Osteoblast (primary cell): Measurements from ENCODE around the gene BRSK2. TPM values are rescaled to one million over a fixed set of nuclear protein-coding genes. Genes with fewer than 3 reads are reported as not detected.

Experiments
- DNase-seq: peaks from one replicate; pipeline ENCODE4 v3.0.0; 2011; ENCODE audit warnings: low spot score, mixed read lengths; ENCODE audit not compliant: insufficient read length; ENCODE audit errors: missing footprints
- H2AFZ ChIP-seq: 2 replicates; pipeline ENCODE4 v1.6.0; 2011; ENCODE audit warnings: mild to moderate bottlenecking, low read length
- H3K27ac ChIP-seq: 2 replicates; pipeline ENCODE4 v1.5.1; 2011; ENCODE audit warnings: mild to moderate bottlenecking, low read depth, low read length, moderate library complexity
- H3K27me3 ChIP-seq: 2 replicates; pipeline ENCODE4 v1.6.0; 2012; ENCODE audit warnings: mild to moderate bottlenecking, control low read depth, inconsistent platforms, low read length, moderate library complexity; ENCODE audit not compliant: insufficient read depth
- H3K36me3 ChIP-seq: 2 replicates; pipeline ENCODE4 v1.5.1; 2011; ENCODE audit warnings: mild to moderate bottlenecking, low read length, control low read depth, moderate library complexity; ENCODE audit not compliant: insufficient read depth
- H3K4me1 ChIP-seq: 2 replicates; pipeline ENCODE4 v1.5.1; 2011; ENCODE audit warnings: mild to moderate bottlenecking, low read length, control low read depth, moderate library complexity; ENCODE audit not compliant: insufficient read depth
- H3K4me2 ChIP-seq: 2 replicates; pipeline ENCODE4 v1.6.0; 2011; ENCODE audit warnings: mild to moderate bottlenecking, low read length; ENCODE audit not compliant: insufficient read depth
- H3K4me3 ChIP-seq: fragments of 200-600 bp; sonication (generic); 3 replicates; pipeline ENCODE4 v1.5.1; 2012; ENCODE audit warnings: mild to moderate bottlenecking, low read length, inconsistent platforms; ENCODE audit not compliant: insufficient read depth
- H3K79me2 ChIP-seq: 2 replicates; pipeline ENCODE4 v1.6.0; 2012; ENCODE audit warnings: mild to moderate bottlenecking, low read length, control low read depth, inconsistent platforms; ENCODE audit not compliant: insufficient read depth
- H3K9me3 ChIP-seq: 2 replicates; pipeline ENCODE4 v1.5.1; 2011; ENCODE audit warnings: low read depth, low read length, control low read depth
- H4K20me1 ChIP-seq: 2 replicates; pipeline ENCODE4 v1.6.0; 2012; ENCODE audit warnings: mild to moderate bottlenecking, low read length, control low read depth; ENCODE audit not compliant: insufficient read depth
- CTCF ChIP-seq: IDR thresholded peaks from 2 replicates; pipeline ENCODE4 v1.5.1; 2011; ENCODE audit warnings: mild to moderate bottlenecking, low read depth, low read length, moderate library complexity; ENCODE audit errors: extremely low read depth
- total RNA-seq: library from RNA; depleted of rRNA; stranded (reverse); fragments of >200 nt; gene quantifications from 2 replicates; pipeline ENCODE4 v1.2.3, GENCODE V29; 2012

BRSK2 gene
- total RNA-seq, 1 donor: 0.36 TPM

- Histone ChIP-seq H3K4me1 (no peaks in the 10 kb centered on the region), H3K79me2 (no peaks in the 10 kb centered on the region), H3K4me3 (no peak overlapping the region), H3K27ac (no peak overlapping the region), H4K20me1 (no peaks in the 10 kb centered on the region), H3K36me3 (no peaks in the 10 kb centered on the region), H3K4me2 (no peak overlapping the region), H3K9me3 (no peaks in the 10 kb centered on the region), H2AFZ (no peak overlapping the region), H3K27me3 (no peaks in the 10 kb centered on the region)
- no peak for TF ChIP-seq CTCF
- no peak for DNase-seq
Measured at GRCh38 chr11:1372660-1373059, 17.1 kb upstream of the BRSK2 start.

- H3K4me3 ChIP-seq: no peak overlapping the region
- H3K27me3 ChIP-seq: no peaks in the 10 kb centered on the region
- no peaks in the 10 kb centered on the region for H3K36me3 ChIP-seq
- no peaks in the 10 kb centered on the region for H4K20me1 ChIP-seq
- DNase-seq: no peak
- no peak overlapping the region for H2AFZ ChIP-seq
- H3K4me1 ChIP-seq: no peaks in the 10 kb centered on the region
- no peak for TF ChIP-seq CTCF
- H3K9me3 ChIP-seq: no peaks in the 10 kb centered on the region
- no peak overlapping the region for H3K27ac ChIP-seq
- H3K4me2 ChIP-seq: no peak overlapping the region
- no peaks in the 10 kb centered on the region for H3K79me2 ChIP-seq
Measured at GRCh38 chr11:1373536-1374214, 16.1 kb upstream of the BRSK2 start.

- Histone ChIP-seq H3K9me3 (no peaks in the 10 kb centered on the region), H3K4me2 (no peak overlapping the region), H3K79me2 (no peaks in the 10 kb centered on the region), H4K20me1 (no peaks in the 10 kb centered on the region), H3K4me3 (no peak overlapping the region), H3K4me1 (no peaks in the 10 kb centered on the region), H3K36me3 (no peaks in the 10 kb centered on the region), H3K27me3 (peaks cover 2% of the 10 kb centered on the region), H3K27ac (no peak overlapping the region), H2AFZ (no peak overlapping the region)
- TF ChIP-seq CTCF: no peak
- DNase-seq: no peak
Measured at GRCh38 chr11:1375161-1375954, 14.4 kb upstream of the BRSK2 start.

- Histone ChIP-seq H3K4me3 (no peak overlapping the region), H3K27me3 (peaks cover 2% of the 10 kb centered on the region), H3K79me2 (no peaks in the 10 kb centered on the region), H3K4me2 (no peak overlapping the region), H3K4me1 (no peaks in the 10 kb centered on the region), H3K9me3 (no peaks in the 10 kb centered on the region), H3K27ac (no peak overlapping the region), H3K36me3 (no peaks in the 10 kb centered on the region), H2AFZ (no peak overlapping the region), H4K20me1 (no peaks in the 10 kb centered on the region)
- no peak for TF ChIP-seq CTCF
- DNase-seq: no peak
Measured at GRCh38 chr11:1375955-1376258, 13.8 kb upstream of the BRSK2 start.
